Coronary artery (tissue), 2 donors: ENCODE measurements around the gene TMEM38A.
"Not testable (repeated sequence)": the region's sequence is repeated elsewhere in the genome, so short reads cannot be mapped to it uniquely, and the experiment has no call there.

Experiments
- DNase-seq: peaks from one replicate; pipeline ENCODE4 v3.0.0-alpha.2; 2017; ENCODE audit warnings: low spot score
- H3K27ac ChIP-seq, 2 donors: fragments of 200-600 bp; sonication (generic); one replicate each; pipeline ENCODE4 v1.5.1; 2016 to 2019
- H3K4me3 ChIP-seq: fragments of 200-600 bp; sonication (generic); 2 replicates; pipeline ENCODE4 v1.5.1; 2016; ENCODE audit warnings: mild to moderate bottlenecking, moderate library complexity
- CTCF ChIP-seq: fragments of 200-600 bp; sonication (generic); IDR thresholded peaks from one replicate; pipeline ENCODE4 v1.5.1; 2019; ENCODE audit warnings: antibody characterized with exemption

TMEM38A gene

GRCh38 chr19:16637535-16637934 is 23.4 kb upstream of the TMEM38A start:
- TF ChIP-seq CTCF = no peak
- DNase-seq = no peak
- Histone ChIP-seq H3K27ac (no peak overlapping the region), H3K4me3 (no peak overlapping the region)

- Histone ChIP-seq H3K4me3 (no peak overlapping the region), H3K27ac (no peak overlapping the region)
- no peak for DNase-seq
- TF ChIP-seq CTCF = no peak
Observed at GRCh38 chr19:16638666-16639065, 22.3 kb upstream of the TMEM38A start.

GRCh38 chr19:16640951-16641350 is 20.0 kb upstream of the TMEM38A start:
- DNase-seq = no peak
- no peak overlapping the region for H3K27ac ChIP-seq
- no peak overlapping the region for H3K4me3 ChIP-seq
- no peak for TF ChIP-seq CTCF

GRCh38 chr19:16641695-16642094 is 19.2 kb upstream of the TMEM38A start:
- no peak overlapping the region for H3K4me3 ChIP-seq
- DNase-seq = no peak
- TF ChIP-seq CTCF = no peak
- no peak overlapping the region for H3K27ac ChIP-seq

GRCh38 chr19:16645140-16645539 is 15.8 kb upstream of the TMEM38A start:
- Histone ChIP-seq H3K4me3 (no peak overlapping the region), H3K27ac (no peak overlapping the region)
- no peak for TF ChIP-seq CTCF
- DNase-seq = no peak

- no peak overlapping the region for H3K4me3 ChIP-seq
- H3K27ac ChIP-seq = no peak overlapping the region
- no peak for TF ChIP-seq CTCF
- no peak for DNase-seq
Observed at GRCh38 chr19:16649734-16650133, 11.2 kb upstream of the TMEM38A start.

- DNase-seq = no peak
- H3K4me3 ChIP-seq = no peak overlapping the region
- no peak overlapping the region for H3K27ac ChIP-seq
- no peak for TF ChIP-seq CTCF
Observed at GRCh38 chr19:16650821-16651220, 10.1 kb upstream of the TMEM38A start.

GRCh38 chr19:16651421-16652188 is 9.3 kb upstream of the TMEM38A start:
- H3K4me3 ChIP-seq, H3K27ac ChIP-seq, DNase-seq: not testable (repeated sequence)
